ENCODE data around the gene SP3. TPM values are rescaled to one million over a fixed set of nuclear protein-coding genes. Genes with fewer than 3 reads are reported as not detected.

SP3 gene
- total RNA-seq, 3 donors from 2014 or later: 78.1 to 104 (median 88.9) TPM

DNA sequence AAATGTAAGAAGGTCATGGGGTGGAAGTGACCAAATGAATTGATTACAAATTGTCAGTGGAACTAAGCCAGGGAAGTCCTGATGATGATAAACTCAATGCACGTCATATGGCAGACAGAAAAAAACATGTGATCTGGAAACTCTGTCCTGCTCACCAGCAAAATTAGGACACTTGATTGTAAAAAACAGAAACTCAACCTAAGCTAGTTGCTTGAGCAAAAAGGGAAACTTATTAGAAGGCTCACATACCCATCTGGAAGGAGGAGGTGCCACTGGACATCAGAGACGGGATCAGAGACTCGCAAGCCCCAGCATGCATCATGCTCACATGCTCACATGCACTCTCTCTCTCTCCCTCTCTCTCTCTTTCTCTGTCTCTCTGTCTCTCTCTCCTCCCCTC lies 96.8 kb downstream of the SP3 start:
- intact Hi-C loops (cut with DNase I, micrococcal nuclease): no loop called here
- no peaks in the 10 kb centered on the region for H3K36me3 ChIP-seq (ENCODE audit: low read depth)
- H3K9me3 ChIP-seq: no peaks in the 10 kb centered on the region
- ATAC-seq (no peak), DNase-seq (no peak)
- H3K4me1 ChIP-seq (ENCODE audit: low read depth): no peaks in the 10 kb centered on the region
- TF ChIP-seq CTCF (IDR thresholded peaks at IDR 0.05): no peak
- no peak overlapping the region for H3K4me3 ChIP-seq

DNA sequence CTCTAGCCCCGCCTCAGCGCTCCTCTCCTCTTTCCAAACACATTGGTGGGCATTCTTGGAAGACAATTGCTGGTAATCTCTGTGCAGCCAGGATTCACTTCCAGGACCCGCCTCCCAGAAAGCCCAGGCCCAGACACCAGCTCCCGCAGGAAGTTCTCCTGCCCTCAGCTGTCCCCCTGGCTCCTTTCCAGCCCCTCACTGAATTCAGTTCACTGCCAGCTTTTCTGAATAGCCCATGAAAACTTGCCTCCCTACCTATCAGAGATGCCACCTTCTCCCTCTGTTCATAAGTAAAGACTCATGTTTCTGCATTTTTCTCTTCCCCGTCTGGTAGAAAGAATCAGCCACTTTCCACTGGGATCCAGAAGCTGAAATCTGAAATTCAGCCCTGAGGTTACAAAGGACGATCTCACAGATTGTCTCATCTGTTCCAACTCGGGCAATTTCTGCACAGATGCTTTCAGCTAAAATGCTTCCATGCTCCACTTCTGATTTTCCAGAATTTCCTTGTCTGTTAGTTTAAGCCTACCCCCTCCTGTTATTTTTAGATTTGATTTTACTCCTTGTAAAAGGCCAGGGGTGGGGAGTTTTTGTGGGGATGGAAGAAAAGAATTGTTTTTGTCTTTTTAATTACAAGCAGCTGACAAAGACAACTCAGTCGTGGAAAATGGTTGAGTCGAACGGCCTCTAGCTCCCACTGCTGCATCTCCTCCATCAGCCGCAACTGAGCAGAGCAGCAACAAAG lies 98.1 kb downstream of the SP3 start:
- DNase-seq: no peak
- H3K9me3 ChIP-seq: no peaks in the 10 kb centered on the region
- no peak overlapping the region for H3K4me3 ChIP-seq
- ATAC-seq: no peak
- no peaks in the 10 kb centered on the region for H3K4me1 ChIP-seq (ENCODE audit: low read depth)
- no peak for TF ChIP-seq CTCF (IDR thresholded peaks at IDR 0.05)
- intact Hi-C loops (cut with DNase I, micrococcal nuclease): no loop called here
- H3K36me3 ChIP-seq (ENCODE audit: low read depth): no peaks in the 10 kb centered on the region

- H3K9me3 ChIP-seq: no peaks in the 10 kb centered on the region
- H3K4me3 ChIP-seq: no peak overlapping the region
- intact Hi-C loops (cut with DNase I, micrococcal nuclease): no loop called here
- no peaks in the 10 kb centered on the region for H3K36me3 ChIP-seq (ENCODE audit: low read depth)
- H3K4me1 ChIP-seq (ENCODE audit: low read depth): no peaks in the 10 kb centered on the region
- no peak for DNase-seq
- TF ChIP-seq CTCF (IDR thresholded peaks at IDR 0.05): no peak
- no peak for ATAC-seq
Measured at GRCh38 chr2:173865971-173866873, 99.0 kb downstream of the SP3 start.

GRCh38 chr2:173862612-173863217 lies 102.5 kb downstream of the SP3 start:
- intact Hi-C loops (cut with DNase I, micrococcal nuclease): no loop called here

More at GRCh38 chr2:173862612-173863217, 102.5 kb downstream of the SP3 start:
- no peaks in the 10 kb centered on the region for H3K4me1 ChIP-seq (ENCODE audit: low read depth)
- no peaks in the 10 kb centered on the region for H3K9me3 ChIP-seq
- no peak for TF ChIP-seq CTCF (IDR thresholded peaks at IDR 0.05)
- no peak for ATAC-seq
- DNase-seq: no peak
- H3K36me3 ChIP-seq (ENCODE audit: low read depth): no peaks in the 10 kb centered on the region
- H3K4me3 ChIP-seq: no peak overlapping the region
